ENCODE results near the gene LYSMD4. TPM values are rescaled to one million over a fixed set of nuclear protein-coding genes. Genes with fewer than 3 reads are reported as not detected.

LYSMD4 gene
- total and polyA plus RNA-seq, 2 of the 13 experiments (the other 11 are each of a cell fraction or from before 2014, with no cell fraction given): 7.4 to 8.5 TPM

- TF ChIP-seq ZNF468 (CRISPR knock-in tag; IDR thresholded peaks at IDR 0.05) (no peak), HNRNPUL1 (IDR thresholded peaks at IDR 0.05; ENCODE audit: low read depth, low read length) (no peak), ZBTB10 (CRISPR knock-in tag; IDR thresholded peaks at IDR 0.05; ENCODE audit: borderline replicate concordance) (no peak), RFXAP (CRISPR knock-in tag; IDR thresholded peaks at IDR 0.05; ENCODE audit: borderline replicate concordance) (no peak), ZNF280B (CRISPR knock-in tag; IDR thresholded peaks at IDR 0.05; ENCODE audit: borderline replicate concordance) (no peak)
These were observed 10.8 kb downstream of the LYSMD4 start (continued) for GRCh38 chr15:99722406-99722805.

GRCh38 chr15:99721896-99722295, 11.3 kb downstream of the LYSMD4 start:
- ATAC-seq (no peak), FAIRE-seq (no peak), DNase-seq (ENCODE audit: low spot score) (no peak)
- H3K79me2 ChIP-seq (ENCODE audit: insufficient read depth, low read length): no peaks in the 10 kb centered on the region
- H3K9ac ChIP-seq (ENCODE audit: insufficient read depth, low read depth, low read length): no peak overlapping the region
- H4K20me1 ChIP-seq (ENCODE audit: insufficient read depth, low read length): no peaks in the 10 kb centered on the region
- H3K36me3 ChIP-seq (replicated peaks in 1 of 2; ENCODE audit: control insufficient read depth in 1 of 2, insufficient read depth in 2 of 2, low read length in 2 of 2): no peaks in the 10 kb centered on the region
- TF ChIP-seq SNAPC4 (CRISPR knock-in tag; IDR thresholded peaks at IDR 0.05): no peak
- 0 out of 2 replicates have a peak, but pooled peaks have one; percentile 19 for TF ChIP-seq ZNF501 (CRISPR knock-in tag; IDR thresholded peaks at IDR 0.05)
- H3K4me3 ChIP-seq (replicated peaks in 1 of 3; ENCODE audit: insufficient read depth in 1 of 3, low read depth in 2 of 3, low read length in 3 of 3): no peak overlapping the region
- intact Hi-C loops (cut with micrococcal nuclease; ENCODE audit: unreplicated experiment): no loop called here
- H3K27me3 ChIP-seq (ENCODE audit: control insufficient read depth in 1 of 2, insufficient read depth in 2 of 2, low read length in 2 of 2): no peaks in the 10 kb centered on the region
- BruUV-seq (replicated peaks): no TSS peak
- POLR2A ChIA-PET: no interaction called here
- H3K27ac ChIP-seq (ENCODE audit: extremely low read length, insufficient read depth, low read length): no peak overlapping the region
- peaks cover 15% of the 10 kb centered on the region for H3K4me1 ChIP-seq (ENCODE audit: insufficient read depth, low read length)
- H3K9me3 ChIP-seq (ENCODE audit: low read length): no peaks in the 10 kb centered on the region
- H3K4me2 ChIP-seq (ENCODE audit: low read depth, low read length): no peak overlapping the region
- H2AFZ ChIP-seq (ENCODE audit: low read length): no peak overlapping the region
- CTCF ChIA-PET (ENCODE audit: low intra/inter-chr PET ratio, low total read pairs): no interaction called here
- WGBS (ENCODE audit: low lambda C conversion rate): 94% methylated on average over 4 of the region's 4 CpGs
- in situ Hi-C loops (cut with HindIII; ENCODE audit: extremely low pct_ligation_motif_present, low pct_unique_long_range_greater_than_20kb): loop anchor here (25.0 kb wide), 1 partner anchor 310 kb away; no protein-coding TSS in a partner anchor

Data from HepG2 (cell line).